Measurements from ENCODE around the gene IGF2BP2. TPM values are rescaled to one million over a fixed set of nuclear protein-coding genes. Genes with fewer than 3 reads are reported as not detected.
A peak's percentile ranks its signal among the peaks of the same experiment; 100 is the strongest.

The IGF2BP2 gene
- total and polyA plus RNA-seq, 9 of the 15 experiments (the other 6 are each of a cell fraction or from before 2014, with no cell fraction given) = 3.2 to 59.6 (median 30.5) TPM

DNA sequence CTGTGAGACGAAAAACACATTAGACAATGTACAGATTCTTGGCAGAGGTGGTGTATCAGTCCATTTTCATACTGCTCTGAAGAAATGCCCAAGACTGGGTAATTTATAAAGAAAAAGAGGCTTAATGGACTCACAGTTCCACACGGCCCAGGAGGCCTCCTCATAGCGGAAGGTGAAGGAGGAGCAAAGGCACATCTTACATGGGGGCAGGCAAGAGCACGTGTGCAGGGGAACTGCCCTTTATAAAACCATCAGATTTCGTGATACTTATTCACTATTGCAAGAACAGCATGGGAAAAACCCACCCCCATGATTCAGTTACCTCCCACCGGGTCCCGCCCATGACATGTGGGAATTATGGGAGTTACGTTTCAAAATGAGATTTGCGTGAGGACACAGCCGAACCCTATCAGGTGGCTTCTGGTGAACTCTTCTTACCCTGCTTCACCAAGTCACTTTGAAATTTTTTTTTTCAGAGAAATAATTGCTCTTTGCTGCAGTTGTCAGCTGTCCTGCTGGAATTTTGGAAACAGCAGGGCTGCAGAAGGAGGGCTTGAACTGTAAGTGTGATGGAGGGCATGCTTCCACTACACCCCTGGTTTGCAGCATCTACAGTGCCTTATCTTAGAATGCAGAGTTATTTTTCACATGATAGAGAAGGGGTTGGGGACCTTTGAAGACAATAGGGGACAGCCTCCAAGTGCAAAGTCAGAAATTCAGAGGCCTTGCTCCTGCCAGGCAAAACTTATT lies 2.9 kb upstream of the IGF2BP2 start (continued):
- no peak for TF ChIP-seq RERE (CRISPR knock-in tag; IDR thresholded peaks at IDR 0.05; ENCODE audit: borderline replicate concordance)
- TF ChIP-seq, protein P1, sequence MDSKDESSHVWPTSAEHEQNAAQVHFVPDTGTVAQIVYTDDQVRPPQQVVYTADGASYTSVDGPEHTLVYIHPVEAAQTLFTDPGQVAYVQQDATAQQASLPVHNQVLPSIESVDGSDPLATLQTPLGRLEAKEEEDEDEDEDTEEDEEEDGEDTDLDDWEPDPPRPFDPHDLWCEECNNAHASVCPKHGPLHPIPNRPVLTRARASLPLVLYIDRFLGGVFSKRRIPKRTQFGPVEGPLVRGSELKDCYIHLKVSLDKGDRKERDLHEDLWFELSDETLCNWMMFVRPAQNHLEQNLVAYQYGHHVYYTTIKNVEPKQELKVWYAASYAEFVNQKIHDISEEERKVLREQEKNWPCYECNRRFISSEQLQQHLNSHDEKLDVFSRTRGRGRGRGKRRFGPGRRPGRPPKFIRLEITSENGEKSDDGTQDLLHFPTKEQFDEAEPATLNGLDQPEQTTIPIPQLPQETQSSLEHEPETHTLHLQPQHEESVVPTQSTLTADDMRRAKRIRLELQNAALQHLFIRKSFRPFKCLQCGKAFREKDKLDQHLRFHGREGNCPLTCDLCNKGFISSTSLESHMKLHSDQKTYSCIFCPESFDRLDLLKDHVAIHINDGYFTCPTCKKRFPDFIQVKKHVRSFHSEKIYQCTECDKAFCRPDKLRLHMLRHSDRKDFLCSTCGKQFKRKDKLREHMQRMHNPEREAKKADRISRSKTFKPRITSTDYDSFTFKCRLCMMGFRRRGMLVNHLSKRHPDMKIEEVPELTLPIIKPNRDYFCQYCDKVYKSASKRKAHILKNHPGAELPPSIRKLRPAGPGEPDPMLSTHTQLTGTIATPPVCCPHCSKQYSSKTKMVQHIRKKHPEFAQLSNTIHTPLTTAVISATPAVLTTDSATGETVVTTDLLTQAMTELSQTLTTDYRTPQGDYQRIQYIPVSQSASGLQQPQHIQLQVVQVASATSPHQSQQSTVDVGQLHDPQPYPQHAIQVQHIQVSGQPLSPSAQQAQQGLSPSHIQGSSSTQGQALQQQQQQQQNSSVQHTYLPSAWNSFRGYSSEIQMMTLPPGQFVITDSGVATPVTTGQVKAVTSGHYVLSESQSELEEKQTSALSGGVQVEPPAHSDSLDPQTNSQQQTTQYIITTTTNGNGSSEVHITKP (IDR thresholded peaks at IDR 0.05; ENCODE audit: partially characterized antibody) = peak; percentile 51
- TF ChIP-seq MLLT1 (IDR thresholded peaks at IDR 0.05) = no peak
- no peak for TF ChIP-seq ZNF518B (CRISPR knock-in tag; IDR thresholded peaks at IDR 0.05)
- no peak for TF ChIP-seq NR2C2 (CRISPR knock-in tag; IDR thresholded peaks at IDR 0.05)
- TF ChIP-seq NR2C2 (tag; IDR thresholded peaks at IDR 0.05) = no peak
- TF ChIP-seq, protein P2, sequence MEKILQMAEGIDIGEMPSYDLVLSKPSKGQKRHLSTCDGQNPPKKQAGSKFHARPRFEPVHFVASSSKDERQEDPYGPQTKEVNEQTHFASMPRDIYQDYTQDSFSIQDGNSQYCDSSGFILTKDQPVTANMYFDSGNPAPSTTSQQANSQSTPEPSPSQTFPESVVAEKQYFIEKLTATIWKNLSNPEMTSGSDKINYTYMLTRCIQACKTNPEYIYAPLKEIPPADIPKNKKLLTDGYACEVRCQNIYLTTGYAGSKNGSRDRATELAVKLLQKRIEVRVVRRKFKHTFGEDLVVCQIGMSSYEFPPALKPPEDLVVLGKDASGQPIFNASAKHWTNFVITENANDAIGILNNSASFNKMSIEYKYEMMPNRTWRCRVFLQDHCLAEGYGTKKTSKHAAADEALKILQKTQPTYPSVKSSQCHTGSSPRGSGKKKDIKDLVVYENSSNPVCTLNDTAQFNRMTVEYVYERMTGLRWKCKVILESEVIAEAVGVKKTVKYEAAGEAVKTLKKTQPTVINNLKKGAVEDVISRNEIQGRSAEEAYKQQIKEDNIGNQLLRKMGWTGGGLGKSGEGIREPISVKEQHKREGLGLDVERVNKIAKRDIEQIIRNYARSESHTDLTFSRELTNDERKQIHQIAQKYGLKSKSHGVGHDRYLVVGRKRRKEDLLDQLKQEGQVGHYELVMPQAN (IDR thresholded peaks at IDR 0.05; ENCODE audit: borderline replicate concordance) = no peak
